Activated naive CD4-positive, alpha-beta T cell treated with anti-CD3 and anti-CD28 coated beads, Interleukin-2, amount 50 U/mL, for 72 hours (primary cell): ENCODE results near the gene FZR1. TPM values are rescaled to one million over a fixed set of nuclear protein-coding genes. Genes with fewer than 3 reads are reported as not detected.
"Not testable (repeated sequence)": the region's sequence is repeated elsewhere in the genome, so short reads cannot be mapped to it uniquely, and the experiment has no call there.

ENCODE experiments used
- ATAC-seq, 2 donors: fragments of 150-1000 bp; cut with Tn5 transposase; 2 replicates each; pipeline ENCODE4 v1.10.0; 2021; ENCODE audit warnings: mild to moderate bottlenecking in 2 of 2, moderate library complexity in 2 of 2
- DNase-seq, 2 donors: peaks; one replicate each; pipeline ENCODE4 v3.0.0; 2021 to 2022; ENCODE audit warnings: low spot score in 2 of 2
- H3K27ac Mint-ChIP-seq, 2 donors: one replicate each; pipeline ENCODE4 v1.8.0; 2022; ENCODE audit warnings: mild to moderate bottlenecking in 2 of 2, mixed read lengths in 2 of 2
- H3K36me3 Mint-ChIP-seq, 2 donors: one replicate each; pipeline ENCODE4 v1.8.0; 2022; ENCODE audit warnings: mixed read lengths in 2 of 2
- H3K9me3 Mint-ChIP-seq, 2 donors: one replicate each; pipeline ENCODE4 v1.8.0; 2022; ENCODE audit warnings: mixed read lengths in 2 of 2
- total RNA-seq, 2 donors: library from RNA; stranded (reverse); gene quantifications; one replicate each; pipeline ENCODE4 v1.2.3, GENCODE V29; 2022

FZR1 gene
- total RNA-seq, 2 donors from 2014 or later = 52.4 to 73.5 TPM

GRCh38 chr19:3556978-3557460 lies 50.9 kb downstream of the FZR1 start:
- no peaks in the 10 kb centered on the region for H3K9me3 Mint-ChIP-seq
- ATAC-seq (peak; percentile 39 to 51), DNase-seq (peak; percentile 57 to 77)
- peaks cover 6 to 12% of the 10 kb centered on the region in 2 donors for H3K36me3 Mint-ChIP-seq
- peak overlapping the region; percentile 83 to 97 for H3K27ac Mint-ChIP-seq

GRCh38 chr19:3557461-3558248 lies 51.5 kb downstream of the FZR1 start, which contains the start of gene MFSD12:
Gene MFSD12 (minus strand): TSS chr19:3557586. CDS start chr19:3557403, 183 bp downstream.
- Mint-ChIP-seq H3K27ac (peak within 1 kb of the TSS; percentile 83 to 97), H3K36me3 (peaks cover 6 to 12% of the 10 kb centered on the region in 2 donors), H3K9me3 (no peaks in the 10 kb centered on the region)
- peak; percentile 90 to 93 for ATAC-seq
- DNase-seq = peak; percentile 94 to 96

DNA sequence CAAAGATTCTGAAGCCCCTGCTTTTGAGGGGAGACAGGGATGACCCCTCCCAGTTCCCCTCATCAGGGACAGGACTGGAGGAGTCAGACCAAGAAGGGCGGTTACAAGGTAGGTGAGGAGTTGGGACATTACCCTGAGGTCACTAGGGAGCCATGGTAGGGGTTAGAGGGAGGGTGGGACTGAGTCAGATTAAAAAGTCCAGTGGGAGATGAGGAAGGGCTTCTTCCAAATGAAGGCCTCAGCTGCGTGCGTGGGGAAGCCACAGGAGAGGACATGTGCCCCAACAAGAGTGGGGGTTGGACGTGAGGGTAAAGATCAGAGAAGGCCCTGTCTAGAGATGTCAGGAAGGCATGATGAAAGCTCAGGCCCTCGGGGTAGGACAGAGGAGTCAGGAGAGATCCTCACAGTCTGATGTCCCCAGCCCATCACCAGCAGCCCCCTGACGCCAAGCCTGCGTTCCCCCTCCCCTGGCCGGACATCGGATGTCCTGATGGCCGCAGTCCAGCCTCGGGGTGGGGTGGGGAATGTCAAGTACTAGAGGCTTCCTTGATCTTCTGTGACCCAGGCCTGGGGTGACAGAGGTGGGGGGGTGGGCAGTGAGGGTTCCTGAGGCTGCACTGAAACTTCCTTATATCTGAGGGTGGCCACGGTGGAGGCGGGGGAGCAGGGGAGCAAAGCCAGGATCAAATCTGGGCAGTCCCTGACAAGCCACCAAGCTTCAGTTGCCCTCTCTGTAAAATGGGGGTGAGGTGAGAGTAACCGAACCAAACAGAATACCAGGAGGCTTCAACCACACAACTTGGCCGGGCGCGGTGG lies 57.8 kb downstream of the FZR1 start:
- DNase-seq = no peak
- ATAC-seq = no peak
- Mint-ChIP-seq H3K27ac (peak overlapping the region in 1 of 2 donors; percentile 79), H3K36me3 (no peaks in the 10 kb centered on the region), H3K9me3 (no peaks in the 10 kb centered on the region)

DNA sequence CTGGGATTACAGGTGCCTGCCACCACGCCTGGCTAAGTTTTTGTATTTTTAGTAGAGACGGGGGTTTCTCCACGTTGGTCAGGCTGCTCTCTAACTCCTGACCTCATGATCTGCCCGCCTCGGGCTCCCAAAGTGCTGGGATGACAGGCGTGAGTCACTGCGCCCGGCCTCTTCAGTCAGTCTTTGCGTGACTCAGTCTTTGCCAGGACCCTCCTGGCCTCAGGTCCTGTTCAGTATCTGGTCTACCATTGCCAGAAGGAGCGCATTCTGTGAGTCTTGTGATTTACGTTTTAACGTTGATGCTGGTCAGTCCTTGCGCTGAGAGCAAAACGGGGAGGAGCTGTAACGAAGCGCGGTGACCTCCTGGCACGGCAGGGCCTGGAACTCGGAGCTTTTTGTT lies 59.0 kb downstream of the FZR1 start:
- ATAC-seq (no peak), DNase-seq (no peak)
- Mint-ChIP-seq H3K36me3 (no peaks in the 10 kb centered on the region), H3K27ac (no peak overlapping the region), H3K9me3 (no peaks in the 10 kb centered on the region)

DNA sequence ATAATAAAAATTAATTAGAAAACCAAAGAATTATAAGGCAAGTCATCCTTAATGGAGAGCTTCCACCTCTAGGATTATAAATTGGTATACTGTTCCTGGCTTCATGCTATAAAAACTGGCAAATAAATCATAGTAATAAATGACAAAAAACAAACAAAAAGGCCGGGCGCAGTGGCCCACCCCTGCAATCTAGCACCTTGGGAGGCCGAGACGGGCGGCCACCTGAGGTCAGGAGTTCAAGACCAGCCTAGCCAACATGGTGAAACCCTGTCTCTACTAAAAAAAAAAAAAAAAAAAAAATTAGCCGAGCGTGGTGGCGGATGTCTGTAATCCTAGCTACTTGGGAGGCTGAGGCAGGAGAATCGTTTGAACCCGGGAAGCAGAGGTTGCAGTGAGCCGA lies 63.9 kb downstream of the FZR1 start:
- not testable (repeated sequence) for H3K27ac Mint-ChIP-seq, ATAC-seq, DNase-seq, H3K36me3 Mint-ChIP-seq, H3K9me3 Mint-ChIP-seq

- DNase-seq (no peak), ATAC-seq (no peak)
- H3K9me3 Mint-ChIP-seq = no peaks in the 10 kb centered on the region
- peaks cover 0 to 10% of the 10 kb centered on the region in 2 donors for H3K36me3 Mint-ChIP-seq
- H3K27ac Mint-ChIP-seq = no peak overlapping the region
Measured at GRCh38 chr19:3570606-3571011, 64.5 kb downstream of the FZR1 start.

- H3K36me3 Mint-ChIP-seq = peaks cover 0 to 10% of the 10 kb centered on the region in 2 donors
- H3K9me3 Mint-ChIP-seq = no peaks in the 10 kb centered on the region
- ATAC-seq = peak; percentile 93 to 96
- peak overlapping the region; percentile 66 to 74 for H3K27ac Mint-ChIP-seq
- peak; percentile 98 to 100 for DNase-seq
Measured at GRCh38 chr19:3572132-3572854, 66.2 kb downstream of the FZR1 start.

GRCh38 chr19:3572855-3573161 lies 66.7 kb downstream of the FZR1 start, which contains the start of gene HMG20B:
Gene HMG20B (plus strand): TSS chr19:3572944. CDS start chr19:3573310, 366 bp downstream.
- ATAC-seq (no peak), DNase-seq (no peak)
- peak within 1 kb of the TSS; percentile 66 to 74 for H3K27ac Mint-ChIP-seq
- H3K36me3 Mint-ChIP-seq = peaks cover 0 to 10% of the 10 kb centered on the region in 2 donors
- no peaks in the 10 kb centered on the region for H3K9me3 Mint-ChIP-seq

DNA sequence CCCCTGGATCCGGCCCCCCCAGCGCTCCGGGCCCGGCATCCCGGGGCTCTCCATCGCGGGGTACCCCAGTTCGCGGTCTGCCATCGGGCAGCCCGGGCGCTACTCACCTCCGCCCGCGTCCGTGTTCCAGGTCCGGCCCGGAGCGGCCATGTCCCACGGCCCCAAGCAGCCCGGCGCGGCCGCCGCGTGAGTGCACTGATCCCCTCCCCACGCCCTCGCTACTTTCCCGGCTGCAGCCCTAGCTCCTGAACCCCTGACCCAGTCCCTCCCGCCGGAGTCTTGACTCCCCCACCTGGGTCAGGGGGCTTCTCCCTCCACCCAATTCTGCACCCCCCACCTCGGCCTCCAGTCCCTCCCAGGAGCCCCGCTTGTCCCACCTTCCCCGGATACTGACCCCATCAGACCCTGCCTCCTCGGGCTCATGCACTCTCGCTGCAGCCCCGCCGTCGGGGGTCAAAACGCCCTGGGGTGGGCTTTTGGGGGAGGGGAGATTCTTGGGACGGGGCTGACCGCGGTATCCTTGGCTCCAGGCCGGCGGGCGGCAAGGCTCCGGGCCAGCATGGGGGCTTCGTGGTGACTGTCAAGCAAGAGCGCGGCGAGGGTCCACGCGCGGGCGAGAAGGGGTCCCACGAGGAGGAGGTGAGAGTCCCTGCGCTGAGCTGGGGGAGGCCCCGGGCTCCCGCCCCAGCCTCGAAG lies 67.2 kb downstream of the FZR1 start:
- Mint-ChIP-seq H3K36me3 (peaks cover 0 to 10% of the 10 kb centered on the region in 2 donors), H3K27ac (peak overlapping the region in 1 of 2 donors; percentile 66), H3K9me3 (no peaks in the 10 kb centered on the region)
- ATAC-seq (peak; percentile 9), DNase-seq (peak in 1 of 2 donors; percentile 48)

DNA sequence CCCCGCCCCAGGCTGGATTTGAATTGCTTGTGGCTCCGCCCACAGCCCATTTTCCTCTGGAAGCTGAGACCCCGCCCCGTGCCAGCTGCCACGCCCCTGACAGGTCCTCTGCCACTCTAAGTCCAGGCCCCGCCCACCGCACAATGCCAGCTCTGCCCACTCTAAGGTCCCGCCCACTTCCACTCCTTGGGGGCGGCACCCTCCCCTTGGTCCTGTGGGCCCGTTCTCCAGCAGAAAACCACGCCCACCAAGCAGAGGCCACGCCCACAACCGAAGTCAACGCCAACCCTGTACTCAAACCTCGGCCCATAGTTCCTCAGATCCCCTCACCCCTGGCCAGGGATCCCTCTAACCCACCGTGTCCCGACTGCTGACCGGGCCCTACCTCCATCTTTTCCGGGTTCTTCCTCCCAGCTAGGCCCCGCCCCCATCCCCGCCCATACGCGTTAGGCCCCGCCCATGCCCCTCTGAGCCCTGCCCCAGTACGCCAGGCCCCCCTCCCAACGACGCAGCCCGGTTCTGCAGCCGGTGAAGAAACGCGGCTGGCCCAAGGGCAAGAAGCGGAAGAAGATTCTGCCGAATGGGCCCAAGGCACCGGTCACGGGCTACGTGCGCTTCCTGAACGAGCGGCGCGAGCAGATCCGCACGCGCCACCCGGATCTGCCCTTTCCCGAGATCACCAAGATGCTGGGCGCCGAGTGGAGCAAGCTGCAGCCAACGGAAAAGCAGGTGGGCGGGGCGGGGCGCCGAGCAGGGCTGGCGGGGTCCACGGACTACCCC lies 67.9 kb downstream of the FZR1 start:
- Mint-ChIP-seq H3K27ac (peak overlapping the region; percentile 60 to 66), H3K36me3 (peaks cover 0 to 10% of the 10 kb centered on the region in 2 donors), H3K9me3 (no peaks in the 10 kb centered on the region)
- ATAC-seq (peak; percentile 4 to 47), DNase-seq (peak; percentile 87 to 96)

- H3K27ac Mint-ChIP-seq = no peak overlapping the region
- DNase-seq (no peak), ATAC-seq (no peak)
- no peaks in the 10 kb centered on the region for H3K9me3 Mint-ChIP-seq
- peaks cover 0 to 10% of the 10 kb centered on the region in 2 donors for H3K36me3 Mint-ChIP-seq
Measured at GRCh38 chr19:3575260-3575741, 69.2 kb downstream of the FZR1 start.

DNA sequence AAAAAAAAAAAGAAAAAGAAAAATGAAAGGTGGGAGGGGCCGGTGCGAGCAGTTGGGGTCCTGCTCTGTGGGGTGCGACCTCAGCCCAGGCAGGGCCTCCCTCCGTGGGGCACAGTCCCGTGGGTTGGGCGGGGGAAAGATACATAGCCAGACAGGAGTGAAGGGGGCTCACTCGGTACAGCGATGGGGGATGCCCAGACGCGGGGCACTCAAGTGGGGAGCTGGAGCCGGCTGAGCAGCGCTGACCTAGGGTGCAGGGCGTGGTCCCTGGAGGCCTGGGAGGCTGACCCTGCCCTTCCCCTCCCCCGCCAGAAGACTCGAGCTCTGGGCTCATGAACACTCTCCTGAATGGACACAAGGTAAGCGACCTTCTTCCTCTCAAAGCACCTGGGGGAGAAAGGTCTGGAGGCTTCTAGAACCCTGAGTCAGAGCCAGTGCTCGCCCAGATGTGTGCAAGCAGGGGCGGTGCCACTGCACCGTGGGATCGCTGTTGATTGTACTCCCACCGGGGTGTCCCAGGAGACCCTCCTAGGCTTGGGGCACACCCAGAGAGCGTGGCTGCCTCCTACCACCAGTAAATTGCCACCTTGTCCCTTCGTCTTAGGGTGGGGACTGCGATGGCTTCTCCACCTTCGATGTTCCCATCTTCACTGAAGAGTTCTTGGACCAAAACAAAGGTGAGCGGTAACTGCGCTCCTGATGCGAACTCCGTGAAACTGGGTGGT lies 70.0 kb downstream of the FZR1 start:
- Mint-ChIP-seq H3K36me3 (peaks cover 0 to 10% of the 10 kb centered on the region in 2 donors), H3K27ac (peak overlapping the region in 1 of 2 donors; percentile 7), H3K9me3 (no peaks in the 10 kb centered on the region)
- ATAC-seq (no peak), DNase-seq (no peak)

GRCh38 chr19:3576696-3577443 lies 70.8 kb downstream of the FZR1 start:
- H3K36me3 Mint-ChIP-seq = peaks cover 0 to 10% of the 10 kb centered on the region in 2 donors
- DNase-seq (no peak), ATAC-seq (no peak)
- H3K27ac Mint-ChIP-seq = peak overlapping the region in 1 of 2 donors; percentile 7
- H3K9me3 Mint-ChIP-seq = no peaks in the 10 kb centered on the region

GRCh38 chr19:3577723-3578344 lies 71.7 kb downstream of the FZR1 start:
- no peaks in the 10 kb centered on the region for H3K9me3 Mint-ChIP-seq
- H3K36me3 Mint-ChIP-seq = peaks cover 0 to 10% of the 10 kb centered on the region in 2 donors
- DNase-seq (no peak), ATAC-seq (no peak)
- no peak overlapping the region for H3K27ac Mint-ChIP-seq
